NCI-H345 (cell line): Measurements from ENCODE around the gene HMCN1.

Experiments
- DNase-seq: peaks from one replicate; lab custom pipeline; 2025; lab: John Stamatoyannopoulos, UW

Gene HMCN1

DNA sequence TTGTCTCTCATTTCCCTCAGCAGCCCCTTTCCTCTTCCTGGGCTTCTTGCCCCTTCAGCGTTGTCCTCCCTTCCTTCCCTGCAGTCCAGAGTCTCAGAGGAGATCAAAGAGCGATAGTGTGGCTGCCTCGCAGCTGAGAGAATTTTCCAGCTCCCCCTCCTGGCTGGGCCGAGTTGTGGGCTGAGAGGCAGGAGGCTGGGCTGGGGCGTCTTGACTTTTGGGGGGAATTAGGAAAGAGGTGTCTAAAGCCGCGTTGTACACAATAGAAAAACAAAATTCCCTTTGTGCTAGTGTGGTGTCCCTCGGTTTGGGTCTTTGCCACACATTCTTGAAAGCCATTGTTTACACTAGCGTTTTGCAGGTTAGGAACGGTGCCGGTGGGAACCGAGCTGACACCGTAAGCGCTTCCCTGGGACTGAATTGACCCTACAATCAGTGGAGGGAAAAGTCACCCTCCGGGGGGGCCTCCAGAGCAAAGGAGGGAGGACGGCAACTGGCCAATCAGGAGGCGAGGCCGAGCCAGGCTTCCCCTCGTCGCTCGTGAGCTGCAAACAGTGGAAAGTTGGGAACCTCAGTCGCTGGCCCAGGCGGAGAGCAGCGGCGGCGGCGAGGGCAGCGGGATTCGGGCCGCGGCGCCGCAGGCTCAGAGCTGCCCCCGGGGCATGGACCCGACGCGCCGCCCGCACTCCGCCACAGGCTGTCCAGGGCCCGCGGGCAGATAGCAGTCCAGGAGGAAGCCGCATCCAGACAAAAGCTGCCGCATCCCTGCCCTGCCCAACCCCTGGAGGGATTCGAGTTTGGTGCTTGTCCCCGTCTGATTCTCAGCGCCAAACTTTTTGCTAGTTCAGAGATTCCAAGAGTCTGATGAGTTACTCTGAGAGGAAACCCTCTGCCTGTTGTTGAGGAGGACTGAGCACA, at the start of gene HMCN1:
HMCN1 (plus strand) TSS at position 574 of the 918 bp plus-strand sequence. CDS start 389 bp downstream, outside the sequence.
- DNase-seq = peak; percentile 61

DNA sequence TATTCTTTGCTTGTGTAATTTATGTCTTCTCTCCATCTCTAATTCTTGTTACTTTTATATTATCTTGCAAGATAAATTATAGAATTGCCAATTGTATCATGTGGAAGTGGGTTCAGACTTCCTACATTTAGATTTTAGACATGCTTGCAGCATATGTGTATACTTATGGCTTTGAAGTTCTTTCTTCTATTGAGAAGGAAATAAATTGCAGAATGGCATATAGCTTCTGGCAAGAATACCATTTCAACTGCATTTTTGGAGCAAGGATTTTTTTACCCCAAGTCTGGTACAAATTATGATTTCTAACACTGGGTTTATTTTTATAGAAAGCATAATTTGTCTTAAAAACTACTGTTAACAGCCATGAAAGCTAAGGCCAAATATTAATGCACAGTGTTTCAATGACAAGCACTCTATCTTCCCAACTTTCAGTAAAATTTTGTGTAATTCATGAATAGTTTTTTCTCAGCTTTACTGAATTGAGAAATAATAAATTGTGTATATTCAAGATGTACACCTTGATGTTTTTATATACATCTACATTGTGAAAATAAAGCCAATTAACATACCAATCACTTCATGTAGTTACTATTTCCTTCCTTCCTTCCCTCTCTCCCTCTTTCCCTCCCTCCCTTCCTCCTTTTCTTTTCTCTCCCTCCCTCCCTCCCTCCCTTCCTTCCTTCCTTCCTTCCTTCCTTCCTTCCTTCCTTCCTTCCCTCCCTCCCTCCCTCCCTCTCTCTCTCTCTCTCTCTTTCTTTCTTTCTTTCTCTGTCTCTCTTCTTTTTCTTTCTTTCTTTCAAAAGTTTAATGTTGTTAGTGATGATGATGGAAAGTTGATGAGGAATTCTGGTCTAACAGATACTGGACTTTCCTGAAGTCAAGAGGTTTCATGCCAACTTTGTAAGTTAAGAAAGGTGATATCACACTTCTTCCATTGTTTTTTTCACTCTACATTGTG, 47.1 kb upstream of the HMCN1 start:
- DNase-seq = no peak

DNA sequence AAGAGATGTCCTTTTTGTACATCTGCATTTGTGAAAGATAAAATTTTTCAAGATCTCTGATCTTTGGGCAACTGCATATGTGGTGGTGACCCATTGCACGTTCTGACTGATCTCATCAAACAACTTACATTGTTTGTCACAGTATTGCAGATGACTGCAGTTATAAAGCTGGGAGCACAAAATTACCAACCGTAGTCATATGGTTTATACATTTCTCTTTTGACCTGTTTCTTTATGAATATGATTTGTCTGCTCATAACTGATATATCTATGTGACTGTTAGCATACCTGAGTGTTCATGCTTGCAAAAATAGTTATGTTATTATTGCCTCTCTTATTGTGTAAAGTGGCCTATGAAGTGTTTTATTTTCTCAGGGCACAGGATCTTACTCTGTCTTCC, 43.7 kb upstream of the HMCN1 start:
- no peak for DNase-seq

DNA sequence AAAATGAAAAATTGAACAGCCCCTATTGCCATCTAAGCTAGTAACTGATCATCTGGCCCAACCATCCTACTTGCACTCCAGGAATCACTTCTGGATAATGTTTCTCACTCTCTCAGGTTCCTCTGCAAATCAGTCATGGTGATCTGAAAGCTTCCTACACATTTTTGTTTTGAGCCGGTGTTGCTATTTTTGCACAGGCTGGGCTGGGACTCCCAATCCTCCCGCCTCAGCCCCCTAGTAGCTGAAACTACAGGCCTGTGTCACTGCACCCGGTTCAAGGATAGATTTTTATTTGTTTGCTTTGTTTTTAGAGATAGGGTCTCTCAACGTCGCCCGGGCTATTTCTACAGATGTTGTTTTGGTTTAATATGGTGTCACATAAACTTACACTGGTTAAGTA, 40.5 kb upstream of the HMCN1 start:
- no peak for DNase-seq

DNA sequence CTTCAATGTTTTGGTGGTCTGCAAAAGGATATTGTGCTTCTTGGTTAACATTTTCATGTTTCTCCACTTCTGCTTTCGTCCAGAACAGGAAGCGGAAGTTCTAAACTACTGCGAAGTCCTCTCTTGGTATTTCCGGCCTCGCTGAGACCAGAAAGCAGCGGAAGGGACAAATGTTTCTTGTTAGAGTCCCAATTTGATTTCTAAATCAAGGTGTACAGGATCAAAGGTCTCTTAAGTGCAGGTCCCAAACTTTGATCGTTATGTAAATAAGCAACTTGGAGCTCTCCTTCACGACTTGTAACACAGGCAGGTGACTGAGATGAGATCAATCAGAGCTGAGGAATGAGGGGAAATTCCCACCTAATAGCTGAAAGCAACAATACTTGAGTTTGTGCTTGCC, 40.1 kb upstream of the HMCN1 start:
- DNase-seq = no peak

DNA sequence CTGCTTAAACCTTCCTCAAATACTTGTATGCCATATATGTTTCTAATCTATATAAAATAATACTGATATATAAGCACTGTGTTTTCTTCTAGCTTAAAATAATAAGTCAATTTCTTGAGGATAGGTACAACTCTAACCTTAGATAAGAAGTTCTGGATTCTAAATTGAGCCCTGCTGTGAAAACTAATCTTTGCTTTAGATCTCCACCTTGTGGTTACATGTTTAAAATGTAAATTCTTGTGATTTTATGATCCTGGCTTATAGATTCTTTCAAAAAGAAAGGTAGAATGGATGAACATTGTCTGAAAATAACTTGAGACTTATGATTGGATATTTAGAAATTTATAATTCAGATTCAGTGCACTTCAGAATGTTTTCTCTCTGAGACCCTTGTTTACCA, 38.9 kb upstream of the HMCN1 start:
- DNase-seq = no peak

DNA sequence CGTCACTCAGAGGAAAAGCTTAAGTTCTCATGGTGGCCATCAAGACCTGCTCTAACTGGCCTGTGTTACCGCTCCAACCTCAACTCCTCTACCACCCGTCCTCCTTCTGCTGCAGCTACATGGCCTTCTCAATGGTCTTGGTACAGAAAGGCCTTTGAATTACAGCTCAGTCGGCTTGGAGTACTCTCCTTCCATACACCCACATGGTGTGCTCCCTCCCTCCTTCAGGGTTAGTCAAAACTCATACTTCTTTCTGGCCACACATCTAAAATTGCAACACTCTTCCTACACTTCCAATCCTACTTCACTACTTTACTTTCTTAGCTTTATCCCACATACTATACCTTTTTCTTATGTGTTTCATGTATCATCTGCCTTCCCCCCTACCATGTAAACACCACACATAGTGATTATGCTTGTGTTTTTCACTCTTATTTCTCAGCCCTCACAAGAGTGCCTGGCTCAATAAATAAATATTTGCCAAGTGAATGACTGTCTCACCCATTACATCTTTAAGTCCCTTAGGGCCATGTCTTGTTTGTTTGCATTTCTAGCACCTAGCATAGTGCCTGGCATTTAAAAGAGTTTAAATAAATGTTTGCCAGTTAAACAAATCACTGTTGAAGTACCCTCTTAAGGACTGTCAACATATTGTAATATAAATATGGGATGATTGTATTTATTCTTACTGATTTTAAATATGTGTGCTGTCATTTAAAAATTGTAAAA, 37.6 kb upstream of the HMCN1 start:
- peak; percentile 57 for DNase-seq

DNA sequence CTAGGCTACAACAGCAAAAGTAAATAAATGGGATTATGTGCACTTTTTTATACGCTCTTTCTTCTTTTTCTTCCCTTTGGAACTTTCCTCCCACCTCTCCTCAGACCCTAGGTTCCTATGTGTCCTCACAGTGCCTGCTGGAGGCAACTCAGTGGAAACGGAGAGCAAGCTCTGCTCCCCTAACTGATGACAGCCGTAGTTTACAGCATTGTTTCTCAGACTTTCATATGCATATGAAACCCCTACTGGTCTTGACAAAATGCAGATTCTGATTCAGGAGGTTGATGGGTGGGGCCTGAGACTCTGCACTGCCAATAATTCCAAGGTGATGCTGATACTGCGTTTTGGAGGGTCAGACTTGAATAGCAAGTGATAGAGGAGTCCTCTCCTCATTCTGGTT, 34.3 kb upstream of the HMCN1 start:
- DNase-seq = no peak

DNA sequence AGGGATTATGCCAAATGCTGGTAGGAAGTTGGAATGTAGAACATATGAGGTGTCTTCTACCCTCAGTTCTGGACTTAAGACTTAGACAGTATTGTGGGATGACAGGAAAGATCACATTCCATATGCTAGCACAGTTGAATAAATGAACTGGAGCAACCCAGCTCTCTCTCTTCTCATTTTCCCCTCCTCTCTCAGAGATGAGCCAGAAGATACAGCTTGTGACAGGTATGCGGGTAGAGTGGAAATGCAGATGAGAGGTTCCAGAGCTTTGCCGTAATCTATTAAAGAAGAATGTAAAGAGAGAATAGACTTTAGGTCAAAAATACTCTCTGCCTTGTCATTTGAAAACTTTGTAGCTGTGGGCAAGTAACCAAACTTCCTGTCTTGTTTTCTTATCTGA, 32.5 kb upstream of the HMCN1 start:
- DNase-seq = no peak

DNA sequence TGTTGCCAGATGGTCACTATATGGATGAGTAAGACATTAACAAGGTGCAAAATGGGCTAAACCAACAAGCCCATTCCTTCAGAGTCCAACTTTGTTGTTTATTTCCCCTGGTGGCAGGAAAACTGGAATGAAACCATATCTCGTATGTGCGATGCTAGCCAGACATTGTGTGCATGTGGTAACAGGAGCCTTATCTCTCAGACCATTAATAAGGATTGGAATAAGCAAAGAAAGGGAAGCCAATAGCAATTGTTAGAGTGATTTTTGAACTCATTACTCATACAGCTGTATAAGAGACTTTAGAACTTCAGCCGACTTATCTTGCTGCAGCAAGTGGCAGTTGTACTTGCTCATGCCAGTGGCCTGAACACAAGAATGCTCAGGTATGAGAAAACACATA, 30.0 kb upstream of the HMCN1 start:
- DNase-seq = no peak

DNA sequence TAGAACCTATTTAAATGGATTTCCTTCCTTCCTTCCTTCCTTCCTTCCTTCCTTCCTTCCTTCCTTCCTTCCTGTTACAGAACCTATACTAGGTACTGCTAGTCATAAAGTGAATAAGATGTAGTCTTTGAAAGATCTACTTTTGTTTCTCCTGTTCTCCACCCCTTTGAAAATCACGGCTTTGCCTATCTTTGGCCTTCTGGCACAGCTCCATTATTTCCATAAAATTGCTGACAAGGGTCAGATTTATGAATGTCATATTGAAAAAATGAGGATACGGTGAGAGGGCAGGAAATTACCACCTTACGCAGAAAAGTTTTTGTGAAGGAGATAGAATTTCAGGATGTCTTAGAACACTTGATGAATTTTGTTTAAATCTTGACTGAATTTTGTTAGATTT, 18.1 kb upstream of the HMCN1 start:
- DNase-seq = no peak

DNA sequence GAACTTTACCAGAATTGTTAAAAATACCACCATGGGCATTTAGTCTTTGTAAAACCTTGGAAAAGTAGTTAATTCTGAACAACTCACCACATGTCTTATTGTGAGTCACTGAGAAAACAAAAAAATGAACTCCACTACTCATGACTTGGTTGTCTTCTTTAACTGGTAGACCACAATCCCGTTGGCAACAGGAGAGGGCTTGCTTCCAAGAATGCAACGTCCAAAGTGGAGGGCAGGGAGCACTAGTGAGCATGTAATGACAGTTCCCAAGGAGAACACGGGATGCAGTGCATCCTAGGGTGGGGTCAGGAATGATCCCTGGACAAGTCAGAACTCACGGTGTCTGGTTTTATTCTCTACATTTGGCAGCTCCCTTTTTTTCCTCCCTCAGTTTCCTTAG, 15.2 kb upstream of the HMCN1 start:
- DNase-seq = no peak

DNA sequence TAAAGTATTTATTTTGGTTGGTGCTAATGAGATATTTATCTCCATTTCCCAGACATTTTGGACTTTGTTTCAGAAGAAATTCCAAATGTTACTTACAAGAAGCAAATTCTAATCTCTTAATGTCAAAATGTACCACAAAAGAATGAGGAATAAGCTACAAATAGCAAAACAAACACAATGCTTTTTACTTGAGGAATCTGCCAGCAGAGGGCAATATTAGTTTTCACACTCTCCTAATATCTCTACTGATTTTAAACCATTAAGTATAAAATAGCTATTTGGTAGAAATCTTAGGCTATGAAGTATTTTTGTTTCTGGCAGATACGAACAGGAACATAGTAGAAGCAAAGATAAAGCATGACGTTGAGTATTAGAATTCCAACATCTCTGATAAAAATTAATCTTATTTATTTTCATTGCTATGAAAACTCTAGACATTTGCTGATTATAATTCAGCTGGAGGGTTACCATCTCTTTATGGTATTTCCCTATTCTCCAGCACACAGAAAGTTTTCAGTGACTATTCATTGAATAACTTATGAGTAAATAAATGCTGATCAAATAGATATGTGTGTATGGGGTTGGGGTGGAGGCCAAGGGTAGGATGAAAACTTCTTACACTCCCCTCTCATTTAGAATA, 13.4 kb upstream of the HMCN1 start:
- DNase-seq = peak; percentile 9

DNA sequence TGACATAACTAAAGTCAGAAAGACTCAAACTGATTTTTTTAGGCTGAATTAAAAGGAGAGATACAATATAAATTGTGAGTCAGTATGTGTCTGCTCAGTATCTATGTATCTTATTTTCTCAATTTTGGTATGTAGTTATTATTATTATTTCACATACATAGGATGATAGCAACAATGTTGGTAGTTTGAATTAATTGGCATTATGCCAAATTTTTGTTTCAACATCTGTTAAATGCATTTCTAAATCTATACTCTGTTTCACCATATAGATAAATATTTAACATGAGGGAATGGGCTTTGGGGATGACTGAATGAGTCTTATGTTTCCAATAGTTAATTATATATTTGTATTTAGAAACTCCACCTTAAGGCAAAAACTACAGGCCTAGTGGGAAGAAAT, 12.6 kb upstream of the HMCN1 start:
- DNase-seq = no peak

DNA sequence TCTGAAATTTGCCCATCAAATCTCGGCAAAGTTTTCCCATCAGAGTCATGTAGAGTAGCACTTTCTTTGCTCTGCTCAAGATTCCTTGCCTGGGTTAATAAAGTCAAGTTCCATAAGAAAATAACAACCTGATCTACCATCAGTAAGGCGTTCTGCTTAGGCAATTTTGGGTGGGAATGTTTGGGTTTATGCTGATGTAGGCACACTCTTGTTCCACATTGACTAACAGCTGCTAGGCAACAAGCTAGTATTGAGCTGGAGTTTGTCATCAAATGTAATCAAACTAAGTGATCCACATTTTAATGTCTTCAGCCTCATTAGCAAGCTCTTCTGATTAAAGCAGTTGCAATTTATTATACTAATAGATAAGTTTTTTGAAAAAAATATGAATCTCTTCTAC, 12.1 kb upstream of the HMCN1 start:
- no peak for DNase-seq

DNA sequence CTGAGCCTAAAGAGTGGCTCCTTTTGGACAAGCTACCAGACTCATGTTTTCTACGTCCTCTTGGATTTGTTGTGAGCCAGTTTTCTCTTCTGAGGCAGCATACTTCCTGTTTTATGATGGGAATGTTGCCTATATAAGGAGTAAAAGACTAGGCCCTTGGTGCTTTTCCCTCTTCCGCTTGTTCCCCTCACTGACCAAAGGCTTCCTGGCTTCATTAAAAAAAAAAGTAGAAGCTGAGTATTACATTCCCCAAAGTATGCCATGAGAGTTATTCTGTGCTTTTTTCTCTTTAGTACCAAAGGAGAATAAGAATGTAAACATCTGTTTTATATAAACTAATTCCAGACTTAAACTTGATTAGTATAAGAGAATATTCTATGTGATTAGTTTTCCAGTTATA, 6.5 kb upstream of the HMCN1 start:
- DNase-seq = no peak

DNA sequence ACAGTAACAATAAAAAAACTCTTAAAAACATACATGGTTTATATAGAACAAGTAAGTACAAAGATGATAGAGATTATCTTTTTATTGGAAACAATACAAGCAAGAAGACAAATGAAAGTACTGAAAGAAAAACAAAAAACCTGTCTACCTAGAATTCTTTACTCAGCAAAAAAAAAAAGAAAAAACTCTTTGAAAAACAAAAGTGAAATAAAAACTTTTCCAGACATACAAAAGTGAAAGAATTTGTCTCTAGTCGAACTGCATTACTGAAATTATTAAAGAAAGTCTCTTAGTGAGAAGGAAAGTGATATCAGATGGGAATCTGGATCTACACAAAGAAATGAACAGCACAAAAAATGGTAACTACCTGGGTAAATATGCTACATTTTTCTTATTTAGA, 2.7 kb upstream of the HMCN1 start:
- no peak for DNase-seq

DNA sequence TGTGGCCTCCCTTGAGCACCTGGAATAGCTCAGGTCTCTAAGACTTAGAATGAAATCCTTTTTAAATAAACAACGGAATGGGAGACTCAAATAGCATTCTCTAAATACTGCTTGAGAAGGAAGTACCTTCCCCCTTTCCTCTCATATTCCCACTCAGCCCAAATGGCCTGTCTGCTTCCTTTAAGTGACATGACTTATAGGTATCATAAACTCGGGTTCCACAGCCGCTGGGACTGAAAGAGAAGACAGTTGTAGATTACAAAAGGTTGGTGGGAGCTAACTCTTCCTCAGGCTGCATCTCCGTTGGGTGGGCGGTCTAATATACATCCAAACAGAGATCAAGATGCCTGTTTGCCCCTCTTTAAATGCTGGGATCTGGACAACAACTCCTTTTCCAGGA, 1.2 kb upstream of the HMCN1 start:
- no peak for DNase-seq

DNA sequence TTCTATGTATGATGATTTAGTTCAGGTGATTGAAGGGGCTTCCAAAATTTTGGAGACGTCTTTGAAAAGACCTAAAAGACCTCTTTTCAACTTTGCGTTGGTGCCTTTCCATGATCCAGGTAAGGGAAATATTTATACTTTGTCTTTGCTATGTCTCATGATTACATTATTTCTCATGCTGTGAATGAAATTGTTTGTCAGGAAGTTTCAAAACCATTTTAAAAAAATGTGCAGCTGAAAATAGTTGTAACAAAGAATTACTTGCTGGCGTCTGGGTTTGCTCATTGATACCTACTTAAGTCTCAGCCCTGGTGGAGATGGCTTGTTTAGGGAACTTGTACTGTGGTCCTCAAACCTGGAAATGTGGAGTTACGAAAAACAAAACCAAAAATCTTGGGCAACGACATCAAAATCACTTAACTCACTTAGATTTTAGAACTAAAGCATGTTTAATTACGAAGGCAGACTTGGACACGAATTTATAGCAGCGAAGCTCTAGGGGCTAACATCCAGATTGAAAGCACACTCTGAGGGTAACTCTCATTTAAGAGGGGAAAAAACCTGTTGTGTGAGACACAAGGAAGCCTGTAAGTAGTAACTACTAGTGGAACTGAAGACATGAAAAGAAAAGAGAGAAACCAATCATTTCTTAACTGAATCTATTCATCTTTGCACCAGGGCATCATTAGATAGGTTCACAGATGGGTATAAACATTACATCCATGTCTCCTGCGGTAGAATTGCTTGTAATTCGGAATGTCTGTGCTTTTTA, 924 bp downstream of the HMCN1 start:
- DNase-seq = no peak

DNA sequence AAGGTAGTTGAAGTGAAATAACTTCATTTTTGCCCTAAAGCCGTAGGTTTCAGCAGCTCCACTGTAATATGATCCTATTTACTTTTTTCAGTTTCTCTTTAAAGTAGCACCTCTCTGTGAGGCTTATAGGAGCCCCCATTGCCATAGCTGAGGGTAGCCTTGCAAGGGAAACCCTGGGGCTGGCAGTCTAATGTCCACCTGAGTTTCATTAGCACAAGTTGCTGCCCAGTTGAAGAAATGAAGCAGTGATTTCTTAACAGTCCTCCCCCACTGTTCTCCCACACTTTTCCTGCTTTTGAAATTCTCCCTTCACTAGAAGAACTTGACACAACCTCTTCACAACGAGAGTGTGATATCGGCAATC, 1.5 kb downstream of the HMCN1 start:
- no peak for DNase-seq

DNA sequence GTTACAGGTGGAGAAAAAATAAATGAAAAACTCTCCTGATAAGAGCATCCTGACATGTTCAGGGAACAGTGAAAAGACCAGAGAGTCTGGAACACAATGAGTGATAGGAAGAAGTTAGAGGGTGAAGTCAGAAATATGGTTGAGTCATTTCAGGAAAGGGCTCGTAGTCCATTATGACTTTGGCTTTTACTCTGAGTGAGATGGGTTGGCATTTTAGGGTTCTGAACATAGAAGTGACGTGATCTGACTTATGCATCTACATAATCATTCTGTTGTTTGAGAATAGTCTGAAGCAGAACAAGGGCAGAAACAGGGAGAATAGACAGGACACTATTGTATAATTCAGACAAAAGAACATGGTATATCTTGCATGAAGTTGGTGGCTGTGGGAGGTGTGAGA, 5.8 kb downstream of the HMCN1 start:
- DNase-seq = no peak
